Vagina (tissue), 2 donors: ENCODE results near the gene GABRE.

Source experiments
- CTCF ChIP-seq, 3 experiments: fragments of 450-650 bp in 2 of 3; fragments of 200-600 bp in 1 of 3; sonication (generic) in 1 of 3; IDR thresholded peaks; one replicate each; pipeline ENCODE4 v1.5.1; 2017 to 2019; ENCODE audit warnings: antibody characterized with exemption in 3 of 3, mild to moderate bottlenecking in 2 of 3, moderate library complexity in 2 of 3
- POLR2A ChIP-seq, 2 donors: fragments of 450-650 bp; IDR thresholded peaks; one replicate each; pipeline ENCODE4 v1.6.1; 2017; ENCODE audit warnings: antibody characterized with exemption in 2 of 2, mild to moderate bottlenecking in 2 of 2, moderate library complexity in 2 of 2

- TF ChIP-seq CTCF (IDR thresholded peaks at IDR 0.05) (no peak), POLR2A (IDR thresholded peaks at IDR 0.05) (no peak)
Measured at GRCh38 chrX:151962034-151962433, 12.4 kb downstream of the GABRE start.
